ENCODE data around the gene RGS7.
"Not testable (repeated sequence)": the region's sequence is repeated elsewhere in the genome, so short reads cannot be mapped to it uniquely, and the experiment has no call there.

RGS7 gene

DNA sequence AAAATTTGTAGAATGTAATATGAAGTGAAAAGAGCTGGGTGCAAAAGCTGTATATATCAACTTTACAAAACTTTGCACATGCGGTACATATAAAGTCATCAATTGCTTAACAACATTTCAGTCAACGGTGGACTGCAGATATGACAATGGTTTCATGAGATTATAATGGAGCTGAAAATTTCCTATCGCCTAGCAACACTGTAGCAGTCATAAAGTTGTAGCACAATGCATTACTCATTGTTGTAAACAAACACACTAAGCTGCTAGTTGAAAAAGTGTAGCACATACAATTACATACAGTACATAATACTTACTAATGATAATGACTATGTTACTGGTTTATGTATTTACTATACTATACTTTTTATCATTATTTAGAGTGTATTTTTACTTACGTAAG is 64.0 kb downstream of the RGS7 start:
- TF ChIP-seq, protein P1, sequence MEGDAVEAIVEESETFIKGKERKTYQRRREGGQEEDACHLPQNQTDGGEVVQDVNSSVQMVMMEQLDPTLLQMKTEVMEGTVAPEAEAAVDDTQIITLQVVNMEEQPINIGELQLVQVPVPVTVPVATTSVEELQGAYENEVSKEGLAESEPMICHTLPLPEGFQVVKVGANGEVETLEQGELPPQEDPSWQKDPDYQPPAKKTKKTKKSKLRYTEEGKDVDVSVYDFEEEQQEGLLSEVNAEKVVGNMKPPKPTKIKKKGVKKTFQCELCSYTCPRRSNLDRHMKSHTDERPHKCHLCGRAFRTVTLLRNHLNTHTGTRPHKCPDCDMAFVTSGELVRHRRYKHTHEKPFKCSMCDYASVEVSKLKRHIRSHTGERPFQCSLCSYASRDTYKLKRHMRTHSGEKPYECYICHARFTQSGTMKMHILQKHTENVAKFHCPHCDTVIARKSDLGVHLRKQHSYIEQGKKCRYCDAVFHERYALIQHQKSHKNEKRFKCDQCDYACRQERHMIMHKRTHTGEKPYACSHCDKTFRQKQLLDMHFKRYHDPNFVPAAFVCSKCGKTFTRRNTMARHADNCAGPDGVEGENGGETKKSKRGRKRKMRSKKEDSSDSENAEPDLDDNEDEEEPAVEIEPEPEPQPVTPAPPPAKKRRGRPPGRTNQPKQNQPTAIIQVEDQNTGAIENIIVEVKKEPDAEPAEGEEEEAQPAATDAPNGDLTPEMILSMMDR (IDR thresholded peaks at IDR 0.05; ENCODE audit: extremely low read depth, missing control alignments): no peak

DNA sequence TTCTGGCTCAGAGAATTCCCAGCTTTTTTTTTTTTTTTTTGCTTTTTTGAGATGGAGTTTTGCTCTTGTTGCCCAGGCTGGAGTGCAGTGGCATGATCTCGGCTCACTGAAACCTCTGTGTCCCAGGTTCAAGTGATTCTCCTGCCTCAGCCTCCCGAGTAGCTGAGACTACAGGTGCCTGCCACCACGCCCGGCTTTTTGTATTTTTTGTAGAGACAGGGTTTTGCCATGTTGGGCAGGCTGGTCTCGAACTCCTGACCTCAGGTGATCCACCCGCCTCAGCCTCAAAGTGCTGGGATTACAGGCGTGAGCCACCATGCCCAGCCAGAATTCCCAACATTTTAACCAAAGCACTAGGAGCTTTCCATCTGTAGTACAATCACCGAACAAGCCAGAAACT is 65.5 kb downstream of the RGS7 start:
- not testable (repeated sequence) for DNase-seq (ENCODE audit: low spot score)

More for the DNA sequence above, 64.0 kb downstream of the RGS7 start:
- DNase-seq (ENCODE audit: low spot score): no peak

DNA sequence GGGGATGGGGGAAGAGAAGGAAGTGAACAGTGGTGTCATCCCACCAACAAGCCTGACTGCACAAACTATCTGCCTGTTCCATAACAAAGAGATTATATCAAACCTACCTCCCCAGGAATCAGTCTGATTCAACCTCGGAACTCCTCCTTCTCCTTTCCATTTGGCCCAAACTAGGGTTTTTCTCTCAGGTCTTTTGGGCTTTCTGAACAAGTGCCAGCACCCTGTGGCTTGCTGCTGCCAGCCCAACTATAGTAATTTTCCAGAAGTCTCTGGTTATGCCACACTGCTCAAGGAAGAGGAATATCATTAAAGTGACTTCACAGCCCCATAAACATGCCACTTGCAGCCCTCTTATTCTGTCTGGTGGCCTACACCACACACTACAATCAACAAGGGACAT is 70.5 kb downstream of the RGS7 start:
- TF ChIP-seq, protein P1 (IDR thresholded peaks at IDR 0.05; ENCODE audit: extremely low read depth, missing control alignments): no peak
- no peak for DNase-seq (ENCODE audit: low spot score)

DNA sequence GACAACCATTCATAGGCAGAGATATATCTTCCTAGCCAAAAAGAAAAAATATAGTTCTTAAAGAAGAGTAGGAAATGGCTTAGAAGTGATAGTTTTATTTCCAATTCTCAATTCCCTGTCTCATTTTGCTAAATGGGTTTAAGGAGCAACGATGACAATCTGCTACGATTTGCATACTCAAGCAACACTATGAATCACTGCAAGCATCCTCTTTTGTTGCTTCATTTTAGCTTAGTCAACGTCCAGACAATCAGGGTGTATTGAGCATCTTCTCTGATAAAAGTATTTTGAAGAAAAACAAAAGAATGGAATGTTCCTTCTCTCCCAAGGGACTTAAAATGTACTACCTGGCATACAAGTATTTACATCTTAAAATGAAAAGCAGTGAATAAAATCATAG is 80.6 kb downstream of the RGS7 start:
- no peak for DNase-seq (ENCODE audit: low spot score)
- TF ChIP-seq, protein P1 (IDR thresholded peaks at IDR 0.05; ENCODE audit: extremely low read depth, missing control alignments): no peak

DNA sequence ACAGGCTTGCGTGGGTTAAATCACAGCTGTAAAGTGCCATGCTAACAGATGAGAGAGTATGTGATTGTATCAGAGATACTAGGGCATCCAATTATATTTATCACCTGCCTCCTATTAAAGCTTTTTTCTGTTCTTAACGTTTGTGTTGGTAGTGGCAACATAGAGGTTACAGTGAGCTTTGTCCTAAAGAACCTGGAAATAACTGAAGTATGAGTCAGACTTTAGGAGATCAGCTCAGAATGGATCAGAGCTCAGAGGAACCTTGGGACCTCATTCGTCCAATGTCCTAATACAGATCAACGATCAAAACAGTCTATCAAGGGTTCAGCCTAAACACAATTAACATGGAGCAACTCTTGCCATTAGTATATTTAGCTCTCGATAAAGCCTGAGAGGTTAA is 81.0 kb downstream of the RGS7 start:
- DNase-seq (ENCODE audit: low spot score): no peak
- TF ChIP-seq, protein P1 (IDR thresholded peaks at IDR 0.05; ENCODE audit: extremely low read depth, missing control alignments): no peak

DNA sequence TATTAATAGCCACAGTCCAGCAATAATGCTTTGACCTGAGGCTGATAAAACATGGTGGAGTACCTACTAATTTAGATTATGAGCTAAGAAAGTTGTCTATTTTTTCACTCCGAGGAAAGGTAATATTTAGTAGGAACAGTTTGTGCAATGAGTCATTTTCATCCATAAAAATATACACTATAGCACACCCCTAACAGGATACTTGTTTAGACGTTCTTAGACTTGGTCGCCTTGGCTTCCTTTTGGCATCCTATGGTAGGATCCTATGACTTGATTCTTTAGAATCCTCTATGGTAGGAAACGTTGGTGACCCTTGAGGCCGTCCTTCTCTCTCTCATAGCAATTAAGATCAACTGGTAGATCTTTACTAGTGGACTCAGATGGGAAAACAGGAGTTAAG is 81.8 kb downstream of the RGS7 start:
- no peak for DNase-seq (ENCODE audit: low spot score)
- TF ChIP-seq, protein P1 (IDR thresholded peaks at IDR 0.05; ENCODE audit: extremely low read depth, missing control alignments): no peak

DNA sequence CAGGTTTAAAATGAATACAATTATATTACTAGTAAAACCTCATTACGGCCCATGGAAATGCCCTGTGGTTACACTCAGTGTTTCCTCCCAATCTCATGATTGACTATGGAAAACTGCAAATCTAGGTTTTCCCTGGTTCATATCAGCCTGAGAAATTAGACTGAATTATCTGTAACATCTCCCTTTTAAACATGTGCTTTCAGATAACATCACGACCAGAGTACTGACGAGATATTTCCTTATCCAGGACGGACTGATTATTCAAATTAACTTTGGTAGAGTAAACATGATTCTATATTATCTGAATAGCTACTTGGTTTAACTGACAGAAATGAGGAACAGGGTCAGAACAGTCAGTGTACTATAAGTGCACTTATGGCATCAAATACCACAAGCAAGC is 82.3 kb downstream of the RGS7 start:
- DNase-seq (ENCODE audit: low spot score): no peak

DNA sequence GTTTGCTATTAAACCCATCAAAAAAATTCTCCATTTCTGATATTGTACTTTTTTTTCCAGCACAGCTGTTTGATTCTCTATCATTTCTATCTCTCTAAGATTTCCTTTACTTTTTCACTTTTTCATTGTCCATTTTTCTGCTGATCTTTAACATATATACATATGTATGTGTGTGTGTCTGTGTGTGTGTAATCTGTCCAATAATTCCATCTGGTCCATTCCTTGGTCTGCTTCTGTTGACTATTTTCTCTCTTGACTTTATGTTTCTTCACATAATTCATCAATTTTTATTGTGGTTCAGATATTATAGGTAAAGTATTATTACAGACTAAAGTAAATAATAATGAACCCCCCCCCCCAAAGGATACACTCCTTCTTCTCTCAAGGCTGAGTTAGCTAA is 84.2 kb downstream of the RGS7 start:
- TF ChIP-seq, protein P1 (IDR thresholded peaks at IDR 0.05; ENCODE audit: extremely low read depth, missing control alignments): no peak
- no peak for DNase-seq (ENCODE audit: low spot score)

More for the DNA sequence above, 82.3 kb downstream of the RGS7 start:
- TF ChIP-seq, protein P1 (IDR thresholded peaks at IDR 0.05; ENCODE audit: extremely low read depth, missing control alignments): no peak
